ENCODE data around the gene GOLGA1. TPM values are rescaled to one million over a fixed set of nuclear protein-coding genes. Genes with fewer than 3 reads are reported as not detected.

The GOLGA1 gene
- 11.9 and 17.7 TPM in 2 replicates for total RNA-seq

DNA sequence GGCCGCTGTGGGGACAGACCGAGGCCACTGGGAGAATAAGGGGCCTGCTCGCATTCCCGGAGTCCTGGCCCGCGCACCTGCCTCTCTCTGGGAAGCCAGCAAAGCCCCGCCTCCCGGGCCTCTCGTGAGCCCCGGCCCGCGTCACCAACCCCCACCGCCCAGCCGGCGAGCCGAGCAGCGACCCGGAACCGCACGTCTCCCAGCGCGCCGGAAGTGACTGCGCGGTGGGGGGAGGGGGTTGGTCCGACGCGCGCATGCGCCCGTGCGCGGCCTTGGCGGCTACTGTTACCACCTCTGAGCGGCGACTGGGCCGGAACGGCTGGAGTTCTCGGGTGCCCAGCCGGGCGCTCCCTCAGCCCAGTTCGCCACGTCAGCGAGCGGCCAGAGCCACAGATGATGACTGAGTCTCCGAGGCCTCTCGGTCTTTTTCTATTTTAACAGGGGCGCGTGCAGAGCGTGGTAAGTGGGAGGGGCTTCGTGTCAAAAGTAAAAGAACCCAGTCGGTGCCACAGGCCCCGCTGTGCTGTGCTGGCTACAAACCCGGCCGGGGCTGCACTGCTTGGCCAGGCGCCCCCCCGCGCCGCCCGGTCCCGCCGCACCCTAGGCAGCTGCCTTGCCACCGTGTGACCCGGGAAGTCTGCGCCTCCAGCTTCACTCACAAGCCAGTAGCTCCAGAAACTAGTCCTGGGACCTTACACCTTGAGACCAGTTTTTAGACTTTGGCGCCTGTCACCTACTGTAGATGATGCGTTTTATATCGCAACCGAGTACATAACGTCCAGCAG, at the start of gene GOLGA1:
Gene GOLGA1, minus strand, starts transcription at position 190 of the 785 bp plus-strand sequence. CDS start 2,372 bp downstream, outside the sequence.

DNA sequence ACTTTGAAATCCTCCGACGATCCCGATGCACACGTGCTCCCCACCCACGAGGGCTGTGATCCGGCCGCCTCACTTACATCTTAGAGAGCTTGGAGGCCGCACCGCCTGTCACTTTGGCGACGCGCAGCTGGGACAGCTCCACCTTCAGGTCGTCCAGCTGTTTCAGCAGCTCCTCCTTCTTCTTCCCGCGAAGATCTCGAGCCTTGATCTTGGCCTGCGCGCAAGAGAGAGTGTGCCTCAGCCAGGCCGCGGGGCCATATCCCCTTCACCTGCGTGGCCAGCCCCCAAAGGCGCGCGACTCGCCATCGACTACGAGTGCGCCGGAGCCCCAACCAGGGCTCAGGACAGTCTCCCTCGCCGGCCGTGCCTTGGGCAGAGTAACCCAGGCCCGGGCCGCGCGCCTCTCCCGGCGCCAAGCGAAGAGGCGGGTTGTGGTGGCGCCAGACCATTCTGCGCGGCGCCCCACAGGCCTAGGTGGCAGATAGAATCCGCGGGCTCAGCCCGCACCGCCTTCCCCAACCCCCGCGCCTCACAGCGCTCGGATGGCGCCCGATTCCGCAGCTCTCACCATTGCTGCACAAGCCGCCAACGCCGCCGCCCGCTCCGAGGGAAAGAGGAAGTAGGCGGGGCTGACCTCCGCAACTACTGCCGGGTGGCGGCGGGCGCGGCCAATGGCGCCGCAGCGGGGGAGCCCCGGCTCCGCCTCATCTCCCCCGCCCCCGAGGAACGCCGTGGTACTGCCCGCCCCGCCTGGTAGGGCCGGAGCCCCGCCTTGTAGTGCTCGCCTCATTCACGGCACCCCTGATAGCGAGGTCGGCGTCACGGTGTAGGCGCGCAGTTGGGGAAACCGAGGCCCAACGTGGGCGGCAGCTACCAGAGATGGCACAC, 79.3 kb downstream of the GOLGA1 start, which contains the start of the genes ARPC5L and RPL35:
Gene ARPC5L, plus strand, starts transcription at position 789 of the 888 bp plus-strand sequence. CDS start 7,161 bp downstream, outside the sequence.
Gene RPL35, minus strand, starts transcription at position 616 of the 888 bp plus-strand sequence. Its CDS starts 45 bp downstream, at position 571.

DNA sequence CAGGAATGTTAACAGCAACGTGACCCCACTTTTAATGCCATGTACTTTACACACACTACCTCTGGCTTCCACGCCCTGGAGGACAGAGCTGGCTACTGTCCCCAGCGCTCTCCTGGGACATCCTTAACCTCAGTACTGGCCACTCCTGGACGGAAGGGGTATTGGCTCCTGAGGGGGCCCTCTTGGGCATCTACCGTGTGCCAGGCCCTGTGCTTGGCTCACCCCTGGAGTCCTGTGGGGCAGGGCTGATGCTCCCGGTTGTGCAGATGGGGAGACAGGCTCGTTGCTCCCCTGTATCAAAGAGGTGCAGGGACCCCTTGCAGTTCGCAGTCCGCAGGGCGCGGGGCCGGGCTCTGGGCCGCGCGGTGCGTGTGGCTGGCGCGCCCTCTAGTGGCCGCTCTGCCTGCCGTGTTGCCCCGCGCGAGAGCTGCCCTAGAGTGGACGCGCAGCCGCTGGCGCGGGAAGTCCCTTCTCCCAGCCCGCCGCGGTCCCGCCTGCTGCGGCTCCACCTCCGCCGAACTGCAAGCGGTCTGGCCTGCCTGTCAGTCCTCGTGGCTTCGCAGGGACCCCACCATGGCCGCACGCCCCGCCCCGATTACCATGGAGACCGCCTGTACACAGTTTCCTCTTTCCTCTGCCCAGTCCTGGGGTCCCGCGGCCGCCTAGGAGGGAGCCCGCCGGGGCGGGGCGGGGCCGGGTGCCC, 87.9 kb downstream of the GOLGA1 start, which contains the start of gene WDR38:
Gene WDR38, plus strand, starts transcription at position 632 of the 703 bp plus-strand sequence. CDS start 72 bp downstream, outside the sequence.

Other genes with a start within 250 kb of the GOLGA1 start
- gene NR6A1, start 169.8 kb downstream of the GOLGA1 start, total RNA-seq: 0.54 and 0.80 TPM in 2 replicates
- 0.54 and 1.5 TPM in 2 replicates for gene OLFML2A, start 163.9 kb downstream of the GOLGA1 start, total RNA-seq
- gene WDR38, start 87.6 kb downstream of the GOLGA1 start, total RNA-seq: 0.15 TPM in 1 of 2 replicates, not detected in the other
- gene RPL35, start 79.1 kb downstream of the GOLGA1 start, total RNA-seq: 2,542 and 2,608 TPM in 2 replicates
- 57.4 and 58.0 TPM in 2 replicates for gene ARPC5L, start 79.0 kb downstream of the GOLGA1 start, total RNA-seq
- gene SCAI, start 202.4 kb upstream of the GOLGA1 start, total RNA-seq: 2.1 and 4.5 TPM in 2 replicates
- 24.2 and 30.7 TPM in 2 replicates for gene PPP6C, start 248.7 kb upstream of the GOLGA1 start, total RNA-seq

All from mammary microvascular endothelial cell (primary cell).